Nephron (organoid): ENCODE results near the gene AZU1.

ENCODE experiments used
- H3K27ac Mint-ChIP-seq, 3 experiments: 2 replicates each; pipeline ENCODE4 v1.8.0; 2020; ENCODE audit warnings: mixed read lengths in 3 of 3, mild to moderate bottlenecking in 2 of 3, moderate library complexity in 1 of 3
- H3K27me3 Mint-ChIP-seq: 2 replicates; pipeline ENCODE4 v1.8.0; 2021; ENCODE audit warnings: low read depth, mild to moderate bottlenecking, moderate library complexity, mixed read lengths
- H3K36me3 Mint-ChIP-seq: 2 replicates; pipeline ENCODE4 v1.8.0; 2020; ENCODE audit warnings: low read depth, mixed read lengths
- H3K4me1 Mint-ChIP-seq: 2 replicates; pipeline ENCODE4 v1.8.0; 2020; ENCODE audit warnings: mixed read lengths
- H3K4me3 Mint-ChIP-seq, 3 experiments: 2 replicates each; pipeline ENCODE4 v1.8.0; 2020; ENCODE audit warnings: mild to moderate bottlenecking in 3 of 3, mixed read lengths in 3 of 3, moderate library complexity in 2 of 3
- H3K9me3 Mint-ChIP-seq: 2 replicates; pipeline ENCODE4 v1.8.0; 2020; ENCODE audit warnings: mixed read lengths
- TF ChIP-seq, protein P1 (sequence below), 3 experiments: fragments of 200-600 bp; sonication (generic); IDR thresholded peaks; one replicate each; pipeline ENCODE4 v1.5.0; 2021; ENCODE audit warnings: antibody characterized with exemption in 3 of 3; ENCODE audit not compliant: unreplicated experiment in 3 of 3

AZU1 gene

DNA sequence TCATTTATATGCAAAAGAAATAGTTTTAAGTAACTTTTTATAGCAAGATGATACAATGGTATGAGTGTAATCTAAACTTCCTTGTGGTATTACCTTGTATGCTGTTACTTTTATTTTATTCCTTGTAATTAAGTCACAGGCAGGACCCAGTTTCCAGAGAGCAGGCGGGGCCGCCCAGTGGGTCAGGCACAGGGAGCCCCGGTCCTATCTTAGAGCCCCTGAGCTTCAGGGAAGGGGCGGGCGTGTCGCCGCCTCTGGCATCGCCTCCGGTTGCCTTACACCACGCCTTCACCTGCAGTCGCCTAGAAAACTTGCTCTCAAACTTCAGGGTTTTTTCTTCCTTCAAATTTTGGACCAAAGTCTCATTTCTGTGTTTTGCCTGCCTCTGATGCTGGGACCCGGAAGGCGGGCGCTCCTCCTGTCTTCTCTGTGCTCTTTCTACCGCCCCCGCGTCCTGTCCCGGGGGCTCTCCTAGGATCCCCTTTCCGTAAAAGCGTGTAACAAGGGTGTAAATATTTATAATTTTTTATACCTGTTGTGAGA lies 16.1 kb upstream of the AZU1 start:
- Mint-ChIP-seq H3K9me3 (no peaks in the 10 kb centered on the region), H3K4me1 (peaks cover 8% of the 10 kb centered on the region), H3K4me3 (no peak overlapping the region), H3K36me3 (peaks cover 62% of the 10 kb centered on the region), H3K27ac (no peak overlapping the region), H3K27me3 (no peaks in the 10 kb centered on the region)
- TF ChIP-seq, protein P1, sequence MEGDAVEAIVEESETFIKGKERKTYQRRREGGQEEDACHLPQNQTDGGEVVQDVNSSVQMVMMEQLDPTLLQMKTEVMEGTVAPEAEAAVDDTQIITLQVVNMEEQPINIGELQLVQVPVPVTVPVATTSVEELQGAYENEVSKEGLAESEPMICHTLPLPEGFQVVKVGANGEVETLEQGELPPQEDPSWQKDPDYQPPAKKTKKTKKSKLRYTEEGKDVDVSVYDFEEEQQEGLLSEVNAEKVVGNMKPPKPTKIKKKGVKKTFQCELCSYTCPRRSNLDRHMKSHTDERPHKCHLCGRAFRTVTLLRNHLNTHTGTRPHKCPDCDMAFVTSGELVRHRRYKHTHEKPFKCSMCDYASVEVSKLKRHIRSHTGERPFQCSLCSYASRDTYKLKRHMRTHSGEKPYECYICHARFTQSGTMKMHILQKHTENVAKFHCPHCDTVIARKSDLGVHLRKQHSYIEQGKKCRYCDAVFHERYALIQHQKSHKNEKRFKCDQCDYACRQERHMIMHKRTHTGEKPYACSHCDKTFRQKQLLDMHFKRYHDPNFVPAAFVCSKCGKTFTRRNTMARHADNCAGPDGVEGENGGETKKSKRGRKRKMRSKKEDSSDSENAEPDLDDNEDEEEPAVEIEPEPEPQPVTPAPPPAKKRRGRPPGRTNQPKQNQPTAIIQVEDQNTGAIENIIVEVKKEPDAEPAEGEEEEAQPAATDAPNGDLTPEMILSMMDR (IDR thresholded peaks at IDR 0.05; ENCODE audit: unreplicated experiment in 3 of 3), result no peak

DNA sequence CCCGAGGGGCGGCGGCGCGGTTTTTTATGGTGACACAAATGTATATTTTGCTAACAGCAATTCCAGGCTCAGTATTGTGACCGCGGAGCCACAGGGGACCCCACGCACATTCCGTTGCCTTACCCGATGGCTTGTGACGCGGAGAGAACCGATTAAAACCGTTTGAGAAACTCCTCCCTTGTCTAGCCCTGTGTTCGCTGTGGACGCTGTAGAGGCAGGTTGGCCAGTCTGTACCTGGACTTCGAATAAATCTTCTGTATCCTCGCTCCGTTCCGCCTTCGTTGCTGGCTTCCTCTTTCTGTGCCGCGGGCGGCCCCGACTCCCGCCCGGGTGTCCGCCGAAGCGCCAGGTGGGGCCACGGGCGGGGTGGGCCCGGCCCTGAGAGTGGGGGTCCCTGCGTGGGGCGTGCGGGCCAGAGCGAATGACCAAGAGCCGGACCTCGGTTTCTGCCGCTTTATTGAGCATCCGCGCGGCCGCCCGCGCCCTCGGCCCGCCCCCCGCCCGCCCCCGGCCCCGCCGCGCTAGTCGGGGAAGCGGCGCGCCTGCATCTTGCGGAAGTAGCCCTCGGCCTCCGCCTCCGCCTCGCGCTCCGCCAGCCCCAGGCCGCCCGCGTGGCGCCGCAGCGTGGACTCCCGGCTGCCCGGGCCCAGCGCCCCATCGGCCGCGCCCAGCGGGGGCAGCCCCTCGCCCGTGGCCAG lies 15.4 kb upstream of the AZU1 start:
- TF ChIP-seq, protein P1 (IDR thresholded peaks at IDR 0.05; ENCODE audit: unreplicated experiment in 3 of 3), result no peak
- Mint-ChIP-seq H3K27ac (no peak overlapping the region), H3K27me3 (no peaks in the 10 kb centered on the region), H3K4me3 (no peak overlapping the region), H3K4me1 (peaks cover 7% of the 10 kb centered on the region), H3K9me3 (no peaks in the 10 kb centered on the region), H3K36me3 (peaks cover 61% of the 10 kb centered on the region)

DNA sequence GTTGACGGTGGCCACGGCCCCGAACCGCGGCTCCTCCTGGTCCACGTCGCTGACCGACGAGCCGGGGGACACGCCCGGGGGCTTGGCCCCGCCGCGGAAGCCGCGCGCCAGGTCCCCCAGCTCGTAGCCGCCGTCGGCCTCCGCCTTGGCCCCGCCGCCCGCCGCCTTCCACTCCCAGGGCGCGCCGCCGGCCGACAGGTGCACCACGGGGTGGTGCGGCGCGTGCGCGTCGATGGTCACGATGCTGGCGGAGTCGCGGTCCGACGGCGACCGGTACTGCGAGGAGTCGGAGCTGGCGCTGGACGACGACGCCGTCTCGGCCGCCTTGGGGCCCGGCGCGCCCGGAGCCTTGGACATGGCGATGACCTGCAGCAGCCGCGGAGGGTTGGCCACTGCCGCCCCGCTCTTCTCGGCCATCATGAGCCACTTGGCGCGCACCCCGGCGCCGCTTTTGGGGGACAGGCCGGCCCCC lies 14.9 kb upstream of the AZU1 start:
- no peak overlapping the region for H3K27ac Mint-ChIP-seq
- peaks cover 55% of the 10 kb centered on the region for H3K36me3 Mint-ChIP-seq
- TF ChIP-seq, protein P1 (IDR thresholded peaks at IDR 0.05; ENCODE audit: unreplicated experiment in 3 of 3), result no peak
- H3K4me1 Mint-ChIP-seq, result peaks cover 1% of the 10 kb centered on the region
- no peaks in the 10 kb centered on the region for H3K27me3 Mint-ChIP-seq
- no peaks in the 10 kb centered on the region for H3K9me3 Mint-ChIP-seq
- no peak overlapping the region for H3K4me3 Mint-ChIP-seq

DNA sequence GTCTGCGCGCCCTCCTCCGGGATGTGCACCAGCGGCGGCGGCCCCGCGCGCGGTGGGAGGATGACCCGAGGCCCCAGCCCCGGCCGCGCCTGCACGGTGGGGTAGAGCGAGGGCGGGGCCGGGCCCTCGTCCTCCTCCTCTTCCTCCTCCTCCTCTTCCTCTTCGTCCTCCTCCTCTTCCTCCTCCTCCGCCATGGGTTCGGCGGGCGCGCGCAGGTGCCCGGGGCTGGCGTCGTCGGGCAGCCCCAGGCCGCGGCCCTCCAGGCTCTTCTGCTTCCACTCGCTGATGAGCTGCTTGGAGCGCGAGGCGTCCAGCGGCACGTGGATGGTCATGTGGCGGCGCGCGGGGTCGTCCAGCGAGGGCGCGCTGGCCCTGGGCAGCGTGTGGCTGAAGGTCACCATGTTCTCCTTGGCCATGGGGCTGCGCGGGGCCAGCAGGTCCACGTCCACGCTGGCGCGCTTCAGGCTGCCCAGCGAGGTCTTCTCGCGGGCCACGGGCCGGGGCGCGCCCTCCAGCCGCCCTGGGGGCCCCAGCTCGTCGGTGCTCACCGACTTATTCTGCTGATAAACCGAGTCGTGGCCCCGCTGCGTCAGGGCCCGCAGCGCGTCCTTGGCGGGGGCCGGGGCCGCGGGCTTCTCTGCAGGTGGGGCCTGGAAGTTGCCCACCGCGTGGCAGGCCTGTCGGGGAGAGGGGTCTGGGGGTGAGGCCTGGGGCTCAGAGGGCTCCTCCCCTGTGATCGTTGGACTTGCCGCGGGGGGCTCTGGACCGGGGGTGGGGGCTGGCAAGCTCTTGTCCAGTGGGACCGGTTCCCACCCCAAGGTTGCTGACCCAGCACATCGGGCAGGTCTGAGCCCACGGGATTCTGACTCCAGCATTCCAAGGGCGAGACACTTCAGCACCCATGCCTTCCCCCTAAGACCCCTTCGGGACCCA lies 14.2 kb upstream of the AZU1 start:
- no peak overlapping the region for H3K27ac Mint-ChIP-seq
- TF ChIP-seq, protein P1 (IDR thresholded peaks at IDR 0.05; ENCODE audit: unreplicated experiment in 3 of 3), result no peak

DNA sequence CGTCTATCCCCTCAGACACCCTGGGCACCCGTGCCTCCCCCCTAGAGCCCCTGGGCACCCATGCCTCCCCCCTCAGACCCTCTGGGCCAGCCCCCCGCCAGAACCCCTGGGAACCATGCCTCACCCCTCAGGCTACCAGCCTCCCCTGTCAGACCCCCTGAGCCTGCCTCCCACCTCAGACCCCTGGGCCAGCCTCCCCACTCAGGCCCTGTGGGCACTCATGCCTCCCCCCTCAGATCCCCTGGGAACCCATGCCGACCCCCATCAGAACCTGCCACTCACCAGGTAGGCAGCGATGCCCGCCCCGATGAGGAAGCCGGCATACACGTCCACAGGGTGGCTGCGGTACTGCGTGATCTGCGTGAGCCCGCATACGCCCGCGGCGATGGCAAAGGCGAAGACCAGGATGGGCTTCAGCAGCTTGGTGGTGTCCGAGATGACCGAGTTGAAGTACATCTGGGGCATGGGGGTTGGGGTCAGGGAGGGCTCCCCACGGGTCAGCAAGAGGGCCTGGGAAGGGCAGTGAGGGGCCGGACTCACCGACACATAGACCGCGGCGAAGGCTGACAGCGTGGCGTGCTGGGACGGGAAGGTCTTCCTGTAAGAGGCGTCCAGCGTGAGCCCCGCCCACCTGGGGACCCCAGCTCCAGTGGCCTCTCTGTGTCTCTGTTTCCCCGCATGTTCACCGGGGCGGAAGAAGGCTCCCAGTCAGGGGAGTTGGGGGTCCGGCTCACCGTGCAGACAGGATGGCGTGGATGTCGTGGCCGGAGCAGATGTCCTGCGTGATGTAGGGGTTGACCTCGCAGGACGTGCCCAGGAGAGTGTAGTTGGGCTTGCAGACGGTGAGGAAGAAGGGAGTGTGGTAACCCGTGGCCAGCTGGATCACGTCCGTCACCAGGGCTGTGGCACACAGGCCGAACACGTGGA lies 13.2 kb upstream of the AZU1 start:
- Mint-ChIP-seq H3K4me3 (no peak overlapping the region), H3K27me3 (peaks cover under 1% of the 10 kb centered on the region), H3K27ac (no peak overlapping the region), H3K9me3 (no peaks in the 10 kb centered on the region), H3K4me1 (no peaks in the 10 kb centered on the region), H3K36me3 (peaks cover 50% of the 10 kb centered on the region)
- TF ChIP-seq, protein P1 (IDR thresholded peaks at IDR 0.05; ENCODE audit: unreplicated experiment in 3 of 3), result no peak

More for the DNA sequence above, 14.2 kb upstream of the AZU1 start:
- H3K27me3 Mint-ChIP-seq, result no peaks in the 10 kb centered on the region
- H3K9me3 Mint-ChIP-seq, result no peaks in the 10 kb centered on the region
- H3K4me3 Mint-ChIP-seq, result no peak overlapping the region
- no peaks in the 10 kb centered on the region for H3K4me1 Mint-ChIP-seq
- peaks cover 52% of the 10 kb centered on the region for H3K36me3 Mint-ChIP-seq
